ENCODE measurements around the gene PGAP2. TPM values are rescaled to one million over a fixed set of nuclear protein-coding genes. Genes with fewer than 3 reads are reported as not detected.

The PGAP2 gene
- total RNA-seq, 1 experiment from 2014 or later: 37.4 TPM

DNA sequence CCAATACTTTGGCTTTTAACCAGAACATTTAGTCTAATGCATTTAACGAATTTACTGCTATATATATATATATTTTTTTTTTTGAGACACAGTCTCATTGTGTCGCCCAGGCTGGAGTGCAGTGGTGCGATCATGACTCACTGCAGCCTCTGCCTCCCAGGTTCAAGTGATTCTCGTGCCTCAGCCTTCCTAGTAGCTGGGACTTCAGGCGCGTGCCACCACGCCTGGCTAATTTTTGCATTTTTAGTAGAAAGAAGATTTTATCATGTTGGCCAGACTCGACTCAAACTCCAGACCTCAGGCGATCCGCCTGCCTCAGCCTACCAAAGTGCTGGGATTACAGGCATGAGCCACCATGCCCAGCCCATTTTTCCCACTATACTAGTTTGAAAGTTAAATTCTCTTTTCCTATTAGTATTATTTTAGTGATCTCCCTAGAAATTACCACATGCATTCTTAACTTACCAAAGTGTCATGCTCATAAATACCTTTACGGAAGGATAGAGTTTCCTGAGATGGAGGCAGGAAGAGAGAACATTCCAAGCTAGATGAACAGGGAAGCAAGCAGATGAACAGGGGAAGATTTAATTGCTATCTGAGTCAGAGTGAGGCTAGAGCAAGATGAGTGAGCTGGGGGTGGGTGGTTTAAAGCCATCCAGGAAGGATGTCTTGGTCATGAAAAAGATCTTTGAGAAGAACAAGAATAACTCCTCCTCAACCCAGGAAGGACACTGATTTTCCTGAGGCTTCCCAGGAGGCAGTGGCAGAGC is 4.4 kb upstream of the PGAP2 start:
- H3K23me2 ChIP-seq (ENCODE audit: insufficient read length, low read depth, low read length, poor library complexity, severe bottlenecking): peaks cover 7% of the 10 kb centered on the region
- H2BK15ac ChIP-seq (ENCODE audit: low read depth, low read length): no peak overlapping the region
- H3K4me1 Mint-ChIP-seq: peaks cover 6% of the 10 kb centered on the region in 2 experiments
- no CpG with 5 or more reads among the region's 11 CpGs for WGBS (ENCODE audit: extremely low coverage, insufficient read length, low lambda C conversion rate)
- no peak overlapping the region for H2BK5ac ChIP-seq (ENCODE audit: insufficient read length, low read length)
- no peak overlapping the region for H3K9ac ChIP-seq (ENCODE audit: extremely low read depth, insufficient read length, low read length)
- no peaks in the 10 kb centered on the region for H3K27me3 ChIP-seq (ENCODE audit: insufficient read depth, low read length)
- no peak overlapping the region for H3K4me2 ChIP-seq (ENCODE audit: insufficient read depth, insufficient read length, low read length)
- H3K4me3 Mint-ChIP-seq: no peak overlapping the region
- H3K79me2 ChIP-seq (ENCODE audit: insufficient read depth, low read length): no peaks in the 10 kb centered on the region
- H4K8ac ChIP-seq (replicated peaks; ENCODE audit: insufficient read length, low read depth, low read length): no peak overlapping the region
- no peak overlapping the region for H2AFZ ChIP-seq (ENCODE audit: low read length)
- no peaks in the 10 kb centered on the region for H4K20me1 ChIP-seq (ENCODE audit: control insufficient read depth, insufficient read depth, insufficient read length)
- no peaks in the 10 kb centered on the region for H3K36me3 Mint-ChIP-seq (ENCODE audit: insufficient read depth in 1 of 3, low read depth in 3 of 3)
- no peaks in the 10 kb centered on the region for H3K4me1 ChIP-seq (ENCODE audit: insufficient read depth, low read length)
- DNase-seq: no peak
- H3K14ac ChIP-seq (ENCODE audit: insufficient read depth, low read length): no peak overlapping the region
- H3K27ac Mint-ChIP-seq: no peak overlapping the region; a peak in 1 of 7 replicates
- H3K79me1 ChIP-seq (ENCODE audit: insufficient read depth, low read depth, low read length, poor library complexity, severe bottlenecking): no peaks in the 10 kb centered on the region
- no peak overlapping the region for H3K23ac ChIP-seq (ENCODE audit: insufficient read length, low read depth, low read length)
- H3K56ac ChIP-seq (ENCODE audit: insufficient read length, low read depth, low read length): no peak overlapping the region
- H3K18ac ChIP-seq (ENCODE audit: insufficient read length, low read depth, low read length): no peak overlapping the region
- no peak overlapping the region for H3K4ac ChIP-seq (ENCODE audit: low read depth, low read length)
- H4K5ac ChIP-seq (ENCODE audit: insufficient read length, low read depth, low read length): no peak overlapping the region
- no peak overlapping the region for H3T11ph ChIP-seq (ENCODE audit: low read length)
- no peak overlapping the region for H2BK20ac ChIP-seq (ENCODE audit: low read depth, low read length, poor library complexity, severe bottlenecking)
- no peaks in the 10 kb centered on the region for H3K9me3 ChIP-seq (ENCODE audit: control insufficient read depth, low read depth, low read length)
- H3K27me3 Mint-ChIP-seq (ENCODE audit: low read depth): no peaks in the 10 kb centered on the region
- H4K91ac ChIP-seq (ENCODE audit: insufficient read length, low read depth, low read length): no peak overlapping the region
- H3K27ac ChIP-seq (ENCODE audit: insufficient read length, low read depth, low read length): no peak overlapping the region
- H2AK5ac ChIP-seq (ENCODE audit: insufficient read length, low read length): no peak overlapping the region
- H3K9me3 Mint-ChIP-seq: no peaks in the 10 kb centered on the region; a peak in 1 of 5 replicates
- no peak overlapping the region for H2BK120ac ChIP-seq (ENCODE audit: low read depth, low read length, poor library complexity, severe bottlenecking)
- TF ChIP-seq, protein P1, sequence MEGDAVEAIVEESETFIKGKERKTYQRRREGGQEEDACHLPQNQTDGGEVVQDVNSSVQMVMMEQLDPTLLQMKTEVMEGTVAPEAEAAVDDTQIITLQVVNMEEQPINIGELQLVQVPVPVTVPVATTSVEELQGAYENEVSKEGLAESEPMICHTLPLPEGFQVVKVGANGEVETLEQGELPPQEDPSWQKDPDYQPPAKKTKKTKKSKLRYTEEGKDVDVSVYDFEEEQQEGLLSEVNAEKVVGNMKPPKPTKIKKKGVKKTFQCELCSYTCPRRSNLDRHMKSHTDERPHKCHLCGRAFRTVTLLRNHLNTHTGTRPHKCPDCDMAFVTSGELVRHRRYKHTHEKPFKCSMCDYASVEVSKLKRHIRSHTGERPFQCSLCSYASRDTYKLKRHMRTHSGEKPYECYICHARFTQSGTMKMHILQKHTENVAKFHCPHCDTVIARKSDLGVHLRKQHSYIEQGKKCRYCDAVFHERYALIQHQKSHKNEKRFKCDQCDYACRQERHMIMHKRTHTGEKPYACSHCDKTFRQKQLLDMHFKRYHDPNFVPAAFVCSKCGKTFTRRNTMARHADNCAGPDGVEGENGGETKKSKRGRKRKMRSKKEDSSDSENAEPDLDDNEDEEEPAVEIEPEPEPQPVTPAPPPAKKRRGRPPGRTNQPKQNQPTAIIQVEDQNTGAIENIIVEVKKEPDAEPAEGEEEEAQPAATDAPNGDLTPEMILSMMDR (conservative IDR thresholded peaks at IDR 0.05): no peak
- H2BK12ac ChIP-seq (ENCODE audit: insufficient read length, low read depth, low read length): no peak overlapping the region
